HepG2 (cell line): Measurements from ENCODE around the gene SYCP2.

ENCODE experiments used
- AGO2 ChIP-seq: fragments of 200-400 bp; formaldehyde crosslinking; optimal IDR thresholded peaks from 2 replicates; pipeline ENCODE3; 2017; ENCODE audit warnings: mild to moderate bottlenecking, low read depth, low read length, moderate library complexity
- ATF7 ChIP-seq, 2 experiments: fragments of 450-650 bp in 1 of 2; sonication (generic) in 1 of 2; formaldehyde crosslinking in 1 of 2; IDR thresholded peaks; 2 replicates each; pipeline versions ENCODE4 v1.4.0 to v1.6.1; 2016 to 2020; ENCODE audit warnings: antibody characterized with exemption in 1 of 2, mild to moderate bottlenecking in 1 of 2, missing genetic modification reagents in 1 of 2
- BCL6 ChIP-seq: IDR thresholded peaks from 2 replicates; pipeline ENCODE4 v1.6.1; 2016; ENCODE audit warnings: missing genetic modification reagents, missing compliant biosample characterization
- BRD4 ChIP-seq: sonication (generic); formaldehyde crosslinking; IDR thresholded peaks from 2 replicates; pipeline ENCODE4 v1.4.0; 2020; ENCODE audit warnings: missing genetic modification reagents
- HDAC2 ChIP-seq: sonication (generic); formaldehyde crosslinking; IDR thresholded peaks from 2 replicates; pipeline ENCODE4 v1.4.0; 2020; ENCODE audit warnings: missing genetic modification reagents
- MED1 ChIP-seq: sonication (generic); formaldehyde crosslinking; IDR thresholded peaks from 2 replicates; pipeline ENCODE4 v1.4.0; 2020; ENCODE audit warnings: missing genetic modification reagents
- POLR2AphosphoS5 ChIP-seq: IDR thresholded peaks from 2 replicates; pipeline ENCODE4 v1.6.1; 2012; ENCODE audit warnings: low read depth, low read length
- ZKSCAN5 ChIP-seq: sonication (generic); formaldehyde crosslinking; IDR thresholded peaks from 2 replicates; pipeline ENCODE4 v1.5.1; 2020; ENCODE audit warnings: mild to moderate bottlenecking, missing genetic modification reagents
- ZNF138 ChIP-seq: sonication (generic); formaldehyde crosslinking; IDR thresholded peaks from 2 replicates; pipeline ENCODE4 v1.5.0; 2020; ENCODE audit warnings: mild to moderate bottlenecking, low read depth, missing genetic modification reagents

DNA sequence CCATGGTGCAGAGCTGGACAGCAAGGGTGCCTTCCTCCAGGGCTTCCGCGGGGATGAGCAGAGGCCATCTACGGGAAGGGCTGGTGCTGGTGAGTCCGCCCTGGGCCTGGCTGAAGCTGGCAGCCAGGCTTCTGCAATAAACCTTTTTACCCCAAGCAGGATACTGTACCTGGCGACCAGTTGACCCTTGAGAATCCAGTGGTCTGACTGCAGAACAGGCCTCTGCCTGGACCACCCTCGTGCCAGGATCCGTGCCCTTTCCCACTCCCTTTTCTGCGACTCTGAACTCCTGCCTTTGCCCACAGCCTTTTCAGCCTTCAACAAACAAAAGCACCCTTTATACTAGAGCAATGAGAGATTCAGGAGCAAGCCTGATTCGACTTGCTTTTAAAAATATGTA is 43.6 kb upstream of the SYCP2 start:
- TF ChIP-seq HDAC2 (CRISPR knock-in tag) (no peak), POLR2AphosphoS5 (no peak), ZNF138 (CRISPR knock-in tag) (no peak), BRD4 (CRISPR knock-in tag) (no peak), ZKSCAN5 (CRISPR knock-in tag) (no peak), BCL6 (CRISPR knock-in tag) (no peak), ATF7 (IDR thresholded peaks at IDR 0.05) (no peak), ATF7 (CRISPR knock-in tag; IDR thresholded peaks at IDR 0.05) (no peak), MED1 (CRISPR knock-in tag) (no peak), AGO2 (no peak)
